Measurements from ENCODE around the gene STX16. TPM values are rescaled to one million over a fixed set of nuclear protein-coding genes. Genes with fewer than 3 reads are reported as not detected.
"Not testable (repeated sequence)": the region's sequence is repeated elsewhere in the genome, so short reads cannot be mapped to it uniquely, and the experiment has no call there.

Gene STX16
- total and polyA plus RNA-seq, 2 of the 13 experiments (the other 11 are each of a cell fraction or from before 2014, with no cell fraction given) = 28.0 to 72.7 TPM

DNA sequence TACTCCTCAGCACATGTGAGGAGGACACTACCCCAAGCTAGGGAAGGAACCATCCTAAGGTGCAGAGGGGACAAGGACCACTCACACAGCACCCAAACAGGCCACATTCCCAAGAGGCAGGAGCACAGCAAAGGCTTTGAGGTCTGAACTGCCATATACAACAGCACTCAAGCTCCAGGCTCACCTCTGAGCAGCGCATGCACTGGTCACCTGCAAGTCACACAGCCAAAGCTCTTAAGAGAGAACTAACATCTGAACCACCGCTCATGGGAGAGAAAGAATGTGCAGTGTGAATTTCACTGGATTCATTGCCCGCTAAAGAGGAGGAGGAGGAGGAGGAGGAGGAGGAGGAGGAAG is 72.5 kb downstream of the STX16 start:
- Histone ChIP-seq H3K4me3 (replicated peaks in 1 of 3; ENCODE audit: insufficient read depth in 1 of 3, low read depth in 2 of 3, low read length in 3 of 3) (no peak overlapping the region), H3K4me2 (ENCODE audit: low read depth, low read length) (no peak overlapping the region), H3K4me1 (ENCODE audit: insufficient read depth, low read length) (no peaks in the 10 kb centered on the region), H4K20me1 (ENCODE audit: insufficient read depth, low read length) (no peaks in the 10 kb centered on the region), H2AFZ (ENCODE audit: low read length) (no peak overlapping the region), H3K36me3 (replicated peaks in 1 of 2; ENCODE audit: control insufficient read depth in 1 of 2, insufficient read depth in 2 of 2, low read length in 2 of 2) (no peaks in the 10 kb centered on the region), H3K27me3 (ENCODE audit: control insufficient read depth in 1 of 2, insufficient read depth in 2 of 2, low read length in 2 of 2) (peaks cover 16 to 52% of the 10 kb centered on the region in 2 experiments), H3K9ac (ENCODE audit: insufficient read depth, low read depth, low read length) (no peak overlapping the region), H3K9me3 (ENCODE audit: low read length) (no peaks in the 10 kb centered on the region), H3K27ac (ENCODE audit: extremely low read length, insufficient read depth, low read length) (no peak overlapping the region), H3K79me2 (ENCODE audit: insufficient read depth, low read length) (no peaks in the 10 kb centered on the region)
- ChIA-PET POLR2A (no interaction called here), CTCF (ENCODE audit: low intra/inter-chr PET ratio, low total read pairs) (no interaction called here)
- FAIRE-seq (no peak), DNase-seq (ENCODE audit: low spot score) (no peak), ATAC-seq (no peak)
- WGBS (ENCODE audit: low lambda C conversion rate) = 23% methylated on average over 3 of the region's 3 CpGs
- no TSS peak for BruUV-seq (replicated peaks)
- in situ Hi-C loops (cut with HindIII; ENCODE audit: extremely low pct_ligation_motif_present, low pct_unique_long_range_greater_than_20kb) = no loop called here
- no peak for TF ChIP-seq ZNF772 (CRISPR knock-in tag; IDR thresholded peaks at IDR 0.05)
- TF ChIP-seq SOX6 (IDR thresholded peaks at IDR 0.05) = 0 out of 2 replicates have a peak, but pooled peaks have one; percentile 7
- TF ChIP-seq SOX6 (CRISPR knock-in tag; IDR thresholded peaks at IDR 0.05) = no peak
- TF ChIP-seq, protein P1, sequence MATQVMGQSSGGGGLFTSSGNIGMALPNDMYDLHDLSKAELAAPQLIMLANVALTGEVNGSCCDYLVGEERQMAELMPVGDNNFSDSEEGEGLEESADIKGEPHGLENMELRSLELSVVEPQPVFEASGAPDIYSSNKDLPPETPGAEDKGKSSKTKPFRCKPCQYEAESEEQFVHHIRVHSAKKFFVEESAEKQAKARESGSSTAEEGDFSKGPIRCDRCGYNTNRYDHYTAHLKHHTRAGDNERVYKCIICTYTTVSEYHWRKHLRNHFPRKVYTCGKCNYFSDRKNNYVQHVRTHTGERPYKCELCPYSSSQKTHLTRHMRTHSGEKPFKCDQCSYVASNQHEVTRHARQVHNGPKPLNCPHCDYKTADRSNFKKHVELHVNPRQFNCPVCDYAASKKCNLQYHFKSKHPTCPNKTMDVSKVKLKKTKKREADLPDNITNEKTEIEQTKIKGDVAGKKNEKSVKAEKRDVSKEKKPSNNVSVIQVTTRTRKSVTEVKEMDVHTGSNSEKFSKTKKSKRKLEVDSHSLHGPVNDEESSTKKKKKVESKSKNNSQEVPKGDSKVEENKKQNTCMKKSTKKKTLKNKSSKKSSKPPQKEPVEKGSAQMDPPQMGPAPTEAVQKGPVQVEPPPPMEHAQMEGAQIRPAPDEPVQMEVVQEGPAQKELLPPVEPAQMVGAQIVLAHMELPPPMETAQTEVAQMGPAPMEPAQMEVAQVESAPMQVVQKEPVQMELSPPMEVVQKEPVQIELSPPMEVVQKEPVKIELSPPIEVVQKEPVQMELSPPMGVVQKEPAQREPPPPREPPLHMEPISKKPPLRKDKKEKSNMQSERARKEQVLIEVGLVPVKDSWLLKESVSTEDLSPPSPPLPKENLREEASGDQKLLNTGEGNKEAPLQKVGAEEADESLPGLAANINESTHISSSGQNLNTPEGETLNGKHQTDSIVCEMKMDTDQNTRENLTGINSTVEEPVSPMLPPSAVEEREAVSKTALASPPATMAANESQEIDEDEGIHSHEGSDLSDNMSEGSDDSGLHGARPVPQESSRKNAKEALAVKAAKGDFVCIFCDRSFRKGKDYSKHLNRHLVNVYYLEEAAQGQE (IDR thresholded peaks at IDR 0.05; ENCODE audit: borderline replicate concordance in 1 of 2, low read depth in 1 of 2, low read length in 2 of 2) = no peak
- intact Hi-C loops (cut with micrococcal nuclease; ENCODE audit: unreplicated experiment) = no loop called here

- H2AFZ ChIP-seq (ENCODE audit: low read length); H3K27ac ChIP-seq (ENCODE audit: extremely low read length, insufficient read depth, low read length); H3K4me1 ChIP-seq (ENCODE audit: insufficient read depth, low read length); ATAC-seq; H3K9ac ChIP-seq (ENCODE audit: insufficient read depth, low read depth, low read length); FAIRE-seq; DNase-seq (ENCODE audit: low spot score); BruUV-seq (replicated peaks); H3K79me2 ChIP-seq (ENCODE audit: insufficient read depth, low read length); intact Hi-C loops (cut with micrococcal nuclease; ENCODE audit: unreplicated experiment); H3K9me3 ChIP-seq (ENCODE audit: low read length); POLR2A ChIA-PET; H3K4me2 ChIP-seq (ENCODE audit: low read depth, low read length); H4K20me1 ChIP-seq (ENCODE audit: insufficient read depth, low read length); in situ Hi-C loops (cut with HindIII; ENCODE audit: extremely low pct_ligation_motif_present, low pct_unique_long_range_greater_than_20kb); CTCF ChIA-PET (ENCODE audit: low intra/inter-chr PET ratio, low total read pairs); H3K4me3 ChIP-seq (replicated peaks in 1 of 3; ENCODE audit: insufficient read depth in 1 of 3, low read depth in 2 of 3, low read length in 3 of 3); H3K36me3 ChIP-seq (replicated peaks in 1 of 2; ENCODE audit: control insufficient read depth in 1 of 2, insufficient read depth in 2 of 2, low read length in 2 of 2): not testable (repeated sequence)
- H3K27me3 ChIP-seq (ENCODE audit: control insufficient read depth in 1 of 2, insufficient read depth in 2 of 2, low read length in 2 of 2) = peaks cover 15 to 36% of the 10 kb centered on the region in 2 experiments
- WGBS (ENCODE audit: low lambda C conversion rate) = 0% methylated on average over 2 of the region's 2 CpGs
- peak; percentile 84; the same call in 1 of the 2 replicates for TF ChIP-seq ZNF431 (CRISPR knock-in tag; IDR thresholded peaks at IDR 0.05; ENCODE audit: borderline replicate concordance, low read depth)
Measured at GRCh38 chr20:58726156-58726555, 75.1 kb downstream of the STX16 start.

Other genes starting within 250 kb of the STX16 start
- not detected in 2 replicates for gene APCDD1L, start 135.9 kb upstream of the STX16 start, total RNA-seq (2016; rRNA removed; fragmentation: Illumina TruSeq; extraction: Trizol)
- gene APCDD1L, start 135.9 kb upstream of the STX16 start, polyA plus RNA-seq (2011; rRNA removed) = not detected in 2 replicates
- 0.60 and 4.1 TPM in 2 replicates for gene NPEPL1, start 41.5 kb downstream of the STX16 start, total RNA-seq (2016; rRNA removed; fragmentation: Illumina TruSeq; extraction: Trizol)
- 7.5 and 9.9 TPM in 2 replicates for gene NPEPL1, start 41.5 kb downstream of the STX16 start, polyA plus RNA-seq (2011; rRNA removed)
- gene GNAS-AS1, start 199.6 kb downstream of the STX16 start, total RNA-seq (2016; rRNA removed; fragmentation: Illumina TruSeq; extraction: Trizol) = not detected in 2 replicates
- not detected in 2 replicates for gene GNAS-AS1, start 199.6 kb downstream of the STX16 start, polyA plus RNA-seq (2011; rRNA removed)
- gene GNAS, start 201.4 kb downstream of the STX16 start, total RNA-seq (2016; rRNA removed; fragmentation: Illumina TruSeq; extraction: Trizol) = 382 and 407 TPM in 2 replicates
- gene GNAS, start 201.4 kb downstream of the STX16 start, polyA plus RNA-seq (2011; rRNA removed) = 1,008 and 1,029 TPM in 2 replicates